Endometrial microvascular endothelial cells (primary cell): ENCODE measurements around the gene NEAT1. TPM values are rescaled to one million over a fixed set of nuclear protein-coding genes. Genes with fewer than 3 reads are reported as not detected.

Source experiments
- in situ Hi-C: cut with HindIII; loops from 2 replicates; pipeline ENCODE4 v1.10.0; 2017; ENCODE audit warnings: low sequenced_read_pairs, low pct_unique_long_range_greater_than_20kb; ENCODE audit errors: inconsistent ontology term
- total RNA-seq: library from RNA; depleted of rRNA; stranded (reverse); fragments of >200 nt; gene quantifications from one replicate; pipeline ENCODE4 v1.2.3, GENCODE V29; 2015; ENCODE audit errors: inconsistent ontology term

Gene NEAT1
- total RNA-seq, 1 donor from 2014 or later = 14.8 TPM

GRCh38 chr11:65488273-65489034 is 65.9 kb downstream of the NEAT1 start:
- in situ Hi-C loops = no loop called here

GRCh38 chr11:65489035-65489705 is 66.6 kb downstream of the NEAT1 start:
- in situ Hi-C loops = no loop called here

DNA sequence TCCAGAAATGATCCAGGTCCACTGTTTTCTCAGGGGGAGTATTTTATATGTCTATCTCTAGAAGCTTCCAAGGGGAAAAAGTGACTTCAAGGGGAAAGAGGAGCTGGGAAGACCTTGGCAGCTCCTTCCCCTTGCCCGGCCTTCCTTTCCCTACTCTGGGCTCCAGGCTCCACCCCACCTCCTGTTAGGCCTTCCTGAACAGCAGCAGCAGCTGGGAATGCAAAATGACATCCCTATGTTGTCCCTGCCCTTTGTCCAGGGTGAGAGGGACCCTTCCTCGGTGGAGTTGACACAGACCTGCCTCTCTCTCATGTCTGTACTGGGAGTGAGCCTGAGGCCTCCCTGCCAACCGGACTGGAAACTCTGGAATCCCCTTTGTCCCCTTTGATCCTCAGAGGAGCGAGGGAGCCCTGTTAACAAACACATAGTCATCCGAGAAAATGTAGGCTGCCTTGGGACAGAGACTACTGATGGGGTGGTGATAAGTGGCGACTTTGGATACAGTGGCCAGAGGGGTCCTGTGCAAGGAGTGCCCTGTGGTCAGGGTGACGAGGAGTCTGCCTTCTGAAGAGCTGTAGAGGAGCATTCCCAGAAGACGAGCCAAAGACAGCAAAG is 67.2 kb downstream of the NEAT1 start:
- in situ Hi-C loops = no loop called here

DNA sequence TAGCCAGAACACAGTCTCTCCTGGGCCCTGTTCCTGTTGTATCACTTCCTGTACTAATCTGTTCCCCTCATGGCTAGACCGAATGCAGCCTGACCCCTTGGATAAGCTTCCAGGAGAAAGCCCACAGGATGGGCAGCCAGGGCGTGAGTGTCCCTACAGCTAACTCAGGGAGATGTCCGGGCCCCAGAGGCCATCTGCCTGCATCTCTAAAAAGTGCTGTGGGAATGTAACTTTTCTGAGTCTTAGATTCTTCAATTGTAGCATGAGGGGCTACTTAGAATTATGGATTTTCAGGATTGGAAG is 68.5 kb downstream of the NEAT1 start:
- in situ Hi-C loops = no loop called here

GRCh38 chr11:65491614-65492386 is 69.2 kb downstream of the NEAT1 start:
- in situ Hi-C loops = no loop called here

DNA sequence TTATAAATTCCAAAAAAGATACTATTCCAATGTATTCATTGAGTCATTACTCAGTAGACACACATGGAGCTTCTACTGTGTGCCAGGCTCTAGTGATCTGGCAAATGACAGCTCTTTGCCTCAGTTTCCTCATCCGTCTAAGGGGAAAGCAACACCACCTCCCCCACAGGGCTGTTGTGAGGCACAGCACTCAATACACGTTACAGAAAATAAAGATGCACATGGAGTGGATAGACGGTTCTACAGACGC is 69.7 kb downstream of the NEAT1 start:
- in situ Hi-C loops = no loop called here

GRCh38 chr11:65492637-65493366 is 70.2 kb downstream of the NEAT1 start:
- in situ Hi-C loops = no loop called here

GRCh38 chr11:65493367-65494176 is 71.0 kb downstream of the NEAT1 start:
- in situ Hi-C loops = no loop called here

Other genes with a start within 250 kb of the NEAT1 start
- gene CAPN1, start 240.9 kb upstream of the NEAT1 start, total RNA-seq = 159 TPM
- 43.5 TPM for gene POLA2, start 160.8 kb upstream of the NEAT1 start, total RNA-seq
- gene CDC42EP2, start 107.9 kb upstream of the NEAT1 start, total RNA-seq = 41.4 TPM
- gene DPF2, start 88.9 kb upstream of the NEAT1 start, total RNA-seq = 44.1 TPM
- gene TIGD3, start 68.0 kb upstream of the NEAT1 start, total RNA-seq = not detected
- 2.8 TPM for gene SLC25A45, start 40.2 kb upstream of the NEAT1 start, total RNA-seq
- gene FRMD8, start 36.2 kb upstream of the NEAT1 start, total RNA-seq = 103 TPM
- gene MALAT1, start 76.2 kb downstream of the NEAT1 start, total RNA-seq = 1,401 TPM
- 110 TPM for gene SCYL1, start 102.3 kb downstream of the NEAT1 start, total RNA-seq
- 42.3 TPM for gene LTBP3, start 135.6 kb downstream of the NEAT1 start, total RNA-seq
- 85.7 TPM for gene ZNRD2, start 147.7 kb downstream of the NEAT1 start, total RNA-seq
- 34.1 TPM for gene FAM89B, start 149.7 kb downstream of the NEAT1 start, total RNA-seq
- 50.5 TPM for gene EHBP1L1, start 153.3 kb downstream of the NEAT1 start, total RNA-seq
- 2.3 TPM for gene KCNK7, start 173.0 kb downstream of the NEAT1 start, total RNA-seq
- 101 TPM for gene MAP3K11, start 191.4 kb downstream of the NEAT1 start, total RNA-seq
- 44.9 TPM for gene PCNX3, start 193.0 kb downstream of the NEAT1 start, total RNA-seq
- 53.4 TPM for gene SIPA1, start 215.3 kb downstream of the NEAT1 start, total RNA-seq
- gene RELA, start 240.1 kb downstream of the NEAT1 start, total RNA-seq = 69.7 TPM